ENCODE data around the gene DAAM1.

DNA sequence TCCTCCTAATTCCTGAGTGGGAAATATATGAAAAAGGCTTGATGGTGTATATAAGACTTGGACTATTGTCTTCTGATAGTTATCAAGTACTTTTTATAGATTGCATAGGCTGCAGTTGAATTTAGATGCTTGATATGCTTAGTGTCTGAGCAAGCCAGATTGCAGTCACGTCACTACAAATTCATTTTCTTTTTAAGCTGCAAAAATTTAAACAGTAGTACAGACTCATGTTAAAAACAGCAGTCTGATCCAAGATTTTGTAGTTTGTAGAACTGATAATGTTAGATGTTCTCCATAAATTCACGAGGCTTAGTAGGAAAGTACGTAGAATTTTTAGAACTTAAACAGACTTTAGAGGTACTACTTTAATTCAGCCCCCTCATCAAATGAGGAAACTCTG lies 150.3 kb downstream of the DAAM1 start:
- no peak for TF ChIP-seq EZH2 (IDR thresholded peaks at IDR 0.05; ENCODE audit: borderline replicate concordance, low read depth, low read length, severe bottlenecking)
- TF ChIP-seq, protein P1, sequence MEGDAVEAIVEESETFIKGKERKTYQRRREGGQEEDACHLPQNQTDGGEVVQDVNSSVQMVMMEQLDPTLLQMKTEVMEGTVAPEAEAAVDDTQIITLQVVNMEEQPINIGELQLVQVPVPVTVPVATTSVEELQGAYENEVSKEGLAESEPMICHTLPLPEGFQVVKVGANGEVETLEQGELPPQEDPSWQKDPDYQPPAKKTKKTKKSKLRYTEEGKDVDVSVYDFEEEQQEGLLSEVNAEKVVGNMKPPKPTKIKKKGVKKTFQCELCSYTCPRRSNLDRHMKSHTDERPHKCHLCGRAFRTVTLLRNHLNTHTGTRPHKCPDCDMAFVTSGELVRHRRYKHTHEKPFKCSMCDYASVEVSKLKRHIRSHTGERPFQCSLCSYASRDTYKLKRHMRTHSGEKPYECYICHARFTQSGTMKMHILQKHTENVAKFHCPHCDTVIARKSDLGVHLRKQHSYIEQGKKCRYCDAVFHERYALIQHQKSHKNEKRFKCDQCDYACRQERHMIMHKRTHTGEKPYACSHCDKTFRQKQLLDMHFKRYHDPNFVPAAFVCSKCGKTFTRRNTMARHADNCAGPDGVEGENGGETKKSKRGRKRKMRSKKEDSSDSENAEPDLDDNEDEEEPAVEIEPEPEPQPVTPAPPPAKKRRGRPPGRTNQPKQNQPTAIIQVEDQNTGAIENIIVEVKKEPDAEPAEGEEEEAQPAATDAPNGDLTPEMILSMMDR (IDR thresholded peaks at IDR 0.05; ENCODE audit: borderline replicate concordance, extremely low read depth, low read length, poor library complexity, severe bottlenecking): no peak
